ENCODE measurements around the gene ANO6. TPM values are rescaled to one million over a fixed set of nuclear protein-coding genes. Genes with fewer than 3 reads are reported as not detected.
"Not testable (repeated sequence)": the region's sequence is repeated elsewhere in the genome, so short reads cannot be mapped to it uniquely, and the experiment has no call there.

Gene ANO6
- total RNA-seq, 2 donors from 2014 or later, result 25.3 to 27.0 TPM

DNA sequence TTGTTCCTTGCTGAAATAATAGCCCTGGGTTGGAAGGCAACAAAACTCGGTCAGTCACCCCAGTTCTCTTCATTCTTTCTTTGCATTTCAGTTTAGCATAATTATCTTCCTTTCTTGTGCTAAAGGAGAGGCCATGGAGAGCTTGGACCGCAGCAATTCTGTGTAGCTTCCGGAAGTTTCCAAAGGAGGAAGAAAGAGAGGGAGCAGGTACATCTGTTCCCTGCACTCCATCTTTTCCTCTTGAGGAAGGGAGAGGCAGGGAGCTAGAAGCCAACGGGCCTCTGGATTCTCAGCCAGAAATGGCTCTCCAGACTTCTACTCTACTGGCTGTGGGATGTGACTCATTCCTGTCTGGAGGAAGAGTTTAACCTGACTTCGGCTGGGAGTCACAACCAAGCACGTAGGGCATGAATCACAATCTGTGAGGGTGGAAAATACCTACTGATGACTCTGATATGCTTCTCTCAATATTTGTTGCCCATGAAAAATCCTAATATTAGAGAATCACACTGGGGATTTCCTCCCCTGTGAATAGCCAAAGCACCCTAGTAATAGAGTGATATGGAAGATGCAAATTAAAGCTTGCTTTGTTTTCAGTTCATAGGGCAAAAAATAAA is 17.0 kb downstream of the ANO6 start:
- peaks cover 1 to 2% of the 10 kb centered on the region in 2 donors for H3K9me3 Mint-ChIP-seq
- peak overlapping the region; percentile 57 to 67 for H3K4me3 Mint-ChIP-seq
- ATAC-seq (replicated peaks in 1 of 2) (peak; percentile 75 to 77), DNase-seq (peak; percentile 29 to 55)
- H3K27ac Mint-ChIP-seq, result peak overlapping the region; percentile 90
- H3K36me3 Mint-ChIP-seq (ENCODE audit: insufficient read depth in 2 of 2), result no peaks in the 10 kb centered on the region
- peaks cover 55% of the 10 kb centered on the region for H3K4me1 Mint-ChIP-seq (ENCODE audit: low read depth)
- H3K27me3 Mint-ChIP-seq (ENCODE audit: low read depth), result no peaks in the 10 kb centered on the region

DNA sequence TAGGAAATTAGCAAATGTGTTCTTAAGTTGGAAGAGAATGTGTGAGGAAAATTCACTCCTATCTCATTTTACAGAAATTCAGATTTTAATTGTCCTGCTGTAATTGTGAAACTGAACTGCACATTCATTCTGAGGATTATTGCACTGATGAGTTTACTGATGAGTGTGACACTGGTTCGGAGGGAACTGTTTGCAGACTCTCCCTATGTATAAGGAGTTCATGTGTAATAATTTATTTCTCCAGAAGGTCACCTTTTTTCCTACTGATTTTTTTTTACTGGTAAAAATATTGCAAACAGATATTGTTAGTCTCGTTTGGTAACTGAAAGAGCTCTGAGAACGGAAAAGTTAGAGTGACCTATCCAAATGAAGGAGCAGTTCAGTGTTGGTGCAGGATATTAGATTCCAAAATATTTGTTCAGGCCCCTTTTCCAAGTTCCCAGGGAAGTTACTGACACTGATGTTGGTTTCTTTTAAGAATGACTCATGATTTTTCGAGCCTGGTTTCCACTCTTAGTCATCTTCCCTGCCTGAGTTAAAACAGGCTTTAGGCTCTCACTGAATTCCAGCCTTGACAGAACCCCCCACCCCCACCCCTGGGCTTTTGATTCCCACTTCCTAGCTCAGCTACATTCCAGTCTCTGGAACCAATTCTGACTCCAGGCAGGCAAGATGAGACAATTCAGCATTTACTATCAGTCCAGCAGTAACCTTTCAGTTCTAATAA is 18.4 kb downstream of the ANO6 start:
- Mint-ChIP-seq H3K27me3 (ENCODE audit: low read depth) (no peaks in the 10 kb centered on the region), H3K9me3 (peaks cover 1 to 2% of the 10 kb centered on the region in 2 donors), H3K4me3 (peak overlapping the region; percentile 57 to 81), H3K4me1 (ENCODE audit: low read depth) (peaks cover 58% of the 10 kb centered on the region), H3K36me3 (ENCODE audit: insufficient read depth in 2 of 2) (no peaks in the 10 kb centered on the region), H3K27ac (peak overlapping the region; percentile 90)
- peak; percentile 55 to 64 for ATAC-seq (replicated peaks in 1 of 2)
- no peak for DNase-seq

DNA sequence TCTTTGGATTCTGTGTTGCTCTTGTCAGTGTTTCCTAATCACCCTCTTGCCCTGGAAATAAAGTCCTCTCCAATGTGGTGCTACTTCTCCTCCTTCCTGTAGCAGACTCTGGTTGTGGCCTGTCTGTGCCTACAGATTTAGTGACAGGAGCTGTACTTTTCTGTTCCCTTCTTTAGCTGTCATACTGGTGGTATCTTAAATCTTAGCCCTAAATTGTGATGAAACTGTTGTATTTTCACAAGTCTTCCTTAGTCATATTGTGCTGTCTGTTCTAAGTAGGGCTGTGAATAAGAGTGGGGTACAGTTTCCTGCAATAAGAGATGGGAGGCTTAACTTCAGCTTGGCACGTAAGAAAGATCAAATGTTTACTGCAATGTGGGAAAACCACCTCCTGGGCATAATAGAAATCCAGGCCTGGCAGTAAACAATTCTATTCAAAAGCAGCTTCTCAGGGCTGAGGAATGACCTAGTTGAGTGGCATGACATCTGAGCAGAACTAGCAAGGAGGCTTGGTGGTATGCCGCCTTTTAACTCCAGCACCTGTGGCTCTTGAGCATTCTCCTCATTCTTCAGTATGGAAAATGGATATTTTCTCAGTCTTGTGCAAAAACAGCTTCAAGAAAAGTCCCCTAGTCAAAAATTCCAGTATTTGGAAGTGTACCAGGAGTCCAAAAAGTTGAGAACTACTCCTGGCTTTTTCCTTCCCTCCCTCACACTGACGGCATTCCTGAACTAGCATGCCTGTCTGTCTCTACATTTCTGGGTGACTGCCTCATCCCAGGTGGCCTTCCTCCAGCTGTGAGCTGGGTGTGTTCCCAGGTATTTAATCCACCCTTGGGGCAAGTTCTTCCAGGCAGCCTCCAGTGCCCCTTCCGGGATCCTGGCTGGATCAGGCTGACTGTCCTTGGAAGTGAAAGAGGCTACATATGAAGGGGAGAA is 19.5 kb downstream of the ANO6 start:
- Mint-ChIP-seq H3K36me3 (ENCODE audit: insufficient read depth in 2 of 2) (no peaks in the 10 kb centered on the region), H3K27me3 (ENCODE audit: low read depth) (no peaks in the 10 kb centered on the region), H3K9me3 (peaks cover 1 to 2% of the 10 kb centered on the region in 2 donors), H3K27ac (peak overlapping the region; percentile 90), H3K4me3 (peak overlapping the region; percentile 57 to 81), H3K4me1 (ENCODE audit: low read depth) (peaks cover 63% of the 10 kb centered on the region)
- ATAC-seq (replicated peaks in 1 of 2) (peak; percentile 83 to 87), DNase-seq (peak in 1 of 2 donors; percentile 15)

DNA sequence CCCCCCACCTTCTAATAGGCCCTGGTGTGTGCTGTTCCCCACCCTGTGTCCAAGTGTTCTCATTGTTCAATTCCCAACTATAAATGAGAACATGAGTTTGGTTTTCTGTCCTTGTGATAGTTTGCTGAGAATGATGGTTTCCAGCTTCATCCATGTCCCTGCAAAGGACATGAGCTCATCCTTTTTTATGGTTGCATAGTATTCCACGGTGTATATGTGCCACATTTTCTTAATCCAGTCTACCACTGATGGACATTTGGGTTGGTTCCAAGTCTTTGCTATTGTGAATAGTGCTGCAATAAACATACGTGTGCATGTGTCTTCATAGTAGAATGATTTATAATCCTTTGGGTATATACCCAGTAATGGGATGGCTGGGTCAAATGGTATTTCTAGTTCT is 20.5 kb downstream of the ANO6 start:
- H3K27ac Mint-ChIP-seq; H3K27me3 Mint-ChIP-seq (ENCODE audit: low read depth); H3K36me3 Mint-ChIP-seq (ENCODE audit: insufficient read depth in 2 of 2); DNase-seq; ATAC-seq (replicated peaks in 1 of 2); H3K9me3 Mint-ChIP-seq; H3K4me3 Mint-ChIP-seq: not testable (repeated sequence)
- peaks cover 61% of the 10 kb centered on the region for H3K4me1 Mint-ChIP-seq (ENCODE audit: low read depth)

DNA sequence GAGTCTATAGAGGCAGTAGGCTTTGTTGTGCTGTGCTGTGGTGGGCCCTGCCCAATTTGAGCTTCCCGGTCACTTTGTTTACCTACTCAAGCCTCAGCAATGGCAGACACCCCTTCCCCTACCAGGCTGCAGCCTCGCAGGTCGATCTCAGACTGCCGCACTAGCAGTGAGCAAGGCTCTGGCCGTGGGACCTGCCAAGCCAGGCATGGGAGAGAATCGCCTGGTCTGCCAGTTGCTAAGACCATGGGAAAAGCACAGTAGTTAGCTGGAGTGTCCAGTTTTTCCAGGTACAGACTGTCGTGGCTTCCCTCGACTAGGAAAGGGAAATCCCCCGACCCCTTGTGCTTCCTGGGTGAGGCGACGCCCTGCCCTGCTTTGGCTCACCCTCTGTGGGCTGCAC is 26.3 kb downstream of the ANO6 start:
- H3K4me1 Mint-ChIP-seq (ENCODE audit: low read depth), result peaks cover 20% of the 10 kb centered on the region

DNA sequence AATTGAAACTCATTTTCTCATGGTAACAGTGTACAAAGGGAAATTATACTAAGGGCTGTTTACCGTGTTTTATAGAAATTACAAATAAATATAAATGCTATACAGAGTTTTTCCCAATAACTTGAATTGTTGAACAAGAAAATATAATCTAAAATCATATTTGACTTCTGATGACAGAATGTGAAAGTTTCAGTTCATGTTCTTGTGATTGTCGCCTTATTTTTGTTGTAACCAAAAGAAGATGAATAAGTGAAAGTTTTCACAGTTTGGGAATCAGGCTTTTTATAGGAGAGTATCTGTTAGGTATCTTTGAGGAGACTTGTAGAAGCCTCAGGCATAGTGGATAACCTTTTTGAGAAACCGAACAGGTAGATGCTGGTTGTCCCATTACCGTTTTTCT is 28.1 kb downstream of the ANO6 start:
- H3K9me3 Mint-ChIP-seq, result no peaks in the 10 kb centered on the region
- H3K36me3 Mint-ChIP-seq (ENCODE audit: insufficient read depth in 2 of 2), result peaks cover 0 to 2% of the 10 kb centered on the region in 2 donors
- peak overlapping the region; percentile 35 for H3K27ac Mint-ChIP-seq
- no peak for DNase-seq
- no peaks in the 10 kb centered on the region for H3K27me3 Mint-ChIP-seq (ENCODE audit: low read depth)
- H3K4me1 Mint-ChIP-seq (ENCODE audit: low read depth), result peaks cover 20% of the 10 kb centered on the region
- ATAC-seq (replicated peaks in 1 of 2), result no peak
- peak overlapping the region in 1 of 2 donors; percentile 67 for H3K4me3 Mint-ChIP-seq

More for the DNA sequence above, 26.3 kb downstream of the ANO6 start:
- ATAC-seq (replicated peaks in 1 of 2) (no peak), DNase-seq (no peak)
- peaks cover 0 to 2% of the 10 kb centered on the region in 2 donors for H3K36me3 Mint-ChIP-seq (ENCODE audit: insufficient read depth in 2 of 2)
- no peaks in the 10 kb centered on the region for H3K27me3 Mint-ChIP-seq (ENCODE audit: low read depth)
- H3K9me3 Mint-ChIP-seq, result peaks cover 1 to 2% of the 10 kb centered on the region in 2 donors
- no peak overlapping the region for H3K4me3 Mint-ChIP-seq
- no peak overlapping the region for H3K27ac Mint-ChIP-seq

DNA sequence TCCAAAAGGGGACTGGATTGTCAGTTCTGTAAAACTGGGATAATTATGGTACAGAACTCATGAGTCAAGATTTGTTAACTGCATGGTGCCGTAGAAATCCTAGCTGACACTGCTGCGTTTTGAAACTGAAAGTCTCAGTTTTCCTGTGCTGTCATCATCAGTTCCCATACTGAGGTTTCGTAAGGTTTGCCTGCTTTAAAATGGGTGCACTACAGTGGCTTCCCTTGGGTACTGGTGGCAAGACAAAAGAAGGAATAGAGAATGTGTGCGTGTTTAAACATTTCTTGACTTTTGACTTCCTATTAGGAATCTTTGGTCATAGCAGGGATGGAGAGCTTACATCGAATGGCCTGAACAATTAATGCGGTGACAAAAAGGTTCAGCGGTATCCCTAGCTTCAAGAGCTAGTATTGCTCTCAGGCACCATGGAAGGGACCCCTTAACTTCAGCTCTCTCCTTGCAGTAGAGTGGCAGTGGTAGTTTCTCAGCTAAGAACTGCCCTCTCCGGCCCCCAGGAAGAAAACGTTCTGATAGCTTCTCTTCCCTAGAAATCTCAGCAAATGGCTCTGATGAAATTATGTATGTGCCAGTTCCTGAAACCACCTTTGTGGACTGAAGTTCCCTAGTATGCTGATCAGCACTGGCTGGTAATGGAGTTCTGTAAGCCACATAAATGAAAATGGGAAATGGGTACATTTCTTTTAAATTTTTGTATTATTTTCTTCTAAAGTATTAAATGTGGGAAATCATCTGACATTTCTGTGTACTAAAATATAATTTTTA is 28.9 kb downstream of the ANO6 start:
- no peak for DNase-seq
- peak overlapping the region in 1 of 2 donors; percentile 38 for H3K4me3 Mint-ChIP-seq
- peaks cover 12% of the 10 kb centered on the region for H3K4me1 Mint-ChIP-seq (ENCODE audit: low read depth)
- peak in 1 of 2 donors; percentile 65 for ATAC-seq (replicated peaks in 1 of 2)
- no peak overlapping the region for H3K27ac Mint-ChIP-seq
- peaks cover 0 to 2% of the 10 kb centered on the region in 2 donors for H3K36me3 Mint-ChIP-seq (ENCODE audit: insufficient read depth in 2 of 2)
- H3K9me3 Mint-ChIP-seq, result no peaks in the 10 kb centered on the region
- H3K27me3 Mint-ChIP-seq (ENCODE audit: low read depth), result no peaks in the 10 kb centered on the region

DNA sequence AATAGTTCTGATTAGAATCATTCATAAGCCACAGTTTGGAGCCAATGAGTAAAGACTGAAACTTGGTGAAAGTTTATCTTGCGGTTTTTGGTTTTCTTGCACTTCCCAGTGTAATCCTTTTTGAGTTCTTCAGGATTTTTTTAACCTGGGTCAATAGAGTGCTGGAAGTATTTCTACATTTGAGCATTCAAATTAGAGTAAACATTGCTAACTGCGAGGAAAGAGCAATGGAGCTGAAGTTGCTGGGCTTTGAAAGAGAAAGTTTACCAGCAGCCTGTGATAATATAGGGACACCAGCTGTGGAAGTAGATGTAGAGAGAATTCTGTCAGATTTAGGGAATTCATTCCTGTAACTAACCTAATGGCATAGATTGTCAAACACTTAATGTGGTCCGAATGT is 30.3 kb downstream of the ANO6 start:
- no peak for DNase-seq
- no peak overlapping the region for H3K27ac Mint-ChIP-seq

DNA sequence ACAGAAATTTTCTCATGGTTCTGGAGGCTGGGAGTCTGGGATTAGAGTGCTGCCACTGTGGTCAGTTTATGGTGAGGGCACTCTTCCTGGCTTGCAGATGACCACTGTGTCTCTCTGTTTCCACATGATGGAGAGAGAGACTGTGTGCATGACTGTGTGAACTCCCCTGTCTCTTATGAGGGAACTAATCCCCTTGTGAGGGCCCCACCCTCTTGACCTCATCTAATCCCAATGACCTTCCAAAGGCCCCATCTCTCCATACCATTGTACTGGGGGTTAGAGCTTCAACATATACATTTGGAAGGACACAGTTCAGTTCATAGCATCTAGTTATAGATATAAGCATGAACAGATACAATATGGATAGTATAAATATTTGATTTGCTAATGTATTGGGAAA is 31.7 kb downstream of the ANO6 start:
- no peaks in the 10 kb centered on the region for H3K9me3 Mint-ChIP-seq
- no peaks in the 10 kb centered on the region for H3K27me3 Mint-ChIP-seq (ENCODE audit: low read depth)
- H3K4me1 Mint-ChIP-seq (ENCODE audit: low read depth), result peaks cover 11% of the 10 kb centered on the region
- DNase-seq, result no peak
- ATAC-seq (replicated peaks in 1 of 2), result no peak
- no peak overlapping the region for H3K4me3 Mint-ChIP-seq
- no peaks in the 10 kb centered on the region for H3K36me3 Mint-ChIP-seq (ENCODE audit: insufficient read depth in 2 of 2)
- no peak overlapping the region for H3K27ac Mint-ChIP-seq

More for the DNA sequence above, 30.3 kb downstream of the ANO6 start:
- Mint-ChIP-seq H3K36me3 (ENCODE audit: insufficient read depth in 2 of 2) (no peaks in the 10 kb centered on the region), H3K9me3 (no peaks in the 10 kb centered on the region), H3K27me3 (ENCODE audit: low read depth) (no peaks in the 10 kb centered on the region), H3K4me3 (no peak overlapping the region), H3K4me1 (ENCODE audit: low read depth) (peaks cover 11% of the 10 kb centered on the region)
- no peak for ATAC-seq (replicated peaks in 1 of 2)

DNA sequence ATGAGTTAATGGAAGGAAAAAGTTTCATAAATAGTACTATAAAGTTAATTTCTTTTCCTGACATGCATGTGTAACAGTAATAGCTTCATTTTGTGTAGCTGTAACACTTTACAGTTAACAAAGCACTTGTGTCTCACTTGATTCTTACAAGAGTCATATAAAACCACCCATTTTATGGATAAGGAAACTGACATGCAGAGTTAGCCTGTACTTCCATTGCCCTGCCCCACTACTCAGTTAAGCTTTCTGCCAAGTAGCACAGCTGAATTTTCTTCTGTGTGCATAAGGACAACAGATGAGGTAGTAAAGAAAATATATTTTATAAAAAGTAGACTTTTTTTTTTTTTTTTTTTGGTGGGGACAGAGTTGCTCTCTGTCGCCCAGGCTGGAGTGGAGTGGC is 32.2 kb downstream of the ANO6 start:
- Mint-ChIP-seq H3K27me3 (ENCODE audit: low read depth) (no peaks in the 10 kb centered on the region), H3K9me3 (no peaks in the 10 kb centered on the region), H3K36me3 (ENCODE audit: insufficient read depth in 2 of 2) (no peaks in the 10 kb centered on the region)

DNA sequence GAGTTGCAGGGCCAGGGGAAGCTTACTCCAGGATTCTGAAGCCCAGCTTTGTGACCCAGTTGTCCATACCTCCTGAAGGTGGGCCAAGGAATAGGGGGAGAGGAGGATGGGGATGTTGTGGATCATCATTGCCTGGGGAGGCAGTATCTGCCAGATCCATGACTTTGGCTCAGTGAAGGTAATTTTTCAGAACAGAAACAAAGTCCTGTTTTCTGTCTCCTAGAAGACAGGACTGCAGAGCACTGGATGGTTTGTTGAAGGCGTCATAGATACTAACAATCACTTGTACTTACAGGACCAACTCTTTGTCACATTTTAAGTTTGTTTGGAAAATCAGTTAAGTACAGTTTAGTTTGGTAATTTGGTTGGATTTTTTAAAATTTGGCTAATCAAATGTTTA is 38.4 kb downstream of the ANO6 start:
- ATAC-seq (replicated peaks in 1 of 2) (no peak), DNase-seq (no peak)
- Mint-ChIP-seq H3K36me3 (ENCODE audit: insufficient read depth in 2 of 2) (peaks cover 0 to 3% of the 10 kb centered on the region in 2 donors), H3K27me3 (ENCODE audit: low read depth) (no peaks in the 10 kb centered on the region), H3K4me1 (ENCODE audit: low read depth) (peaks cover 14% of the 10 kb centered on the region), H3K27ac (no peak overlapping the region), H3K4me3 (no peak overlapping the region), H3K9me3 (no peaks in the 10 kb centered on the region)

More for the DNA sequence above, 32.2 kb downstream of the ANO6 start:
- DNase-seq, result no peak
- no peak for ATAC-seq (replicated peaks in 1 of 2)
- no peak overlapping the region for H3K4me3 Mint-ChIP-seq
- H3K4me1 Mint-ChIP-seq (ENCODE audit: low read depth), result peaks cover 11% of the 10 kb centered on the region
- H3K27ac Mint-ChIP-seq, result no peak overlapping the region

DNA sequence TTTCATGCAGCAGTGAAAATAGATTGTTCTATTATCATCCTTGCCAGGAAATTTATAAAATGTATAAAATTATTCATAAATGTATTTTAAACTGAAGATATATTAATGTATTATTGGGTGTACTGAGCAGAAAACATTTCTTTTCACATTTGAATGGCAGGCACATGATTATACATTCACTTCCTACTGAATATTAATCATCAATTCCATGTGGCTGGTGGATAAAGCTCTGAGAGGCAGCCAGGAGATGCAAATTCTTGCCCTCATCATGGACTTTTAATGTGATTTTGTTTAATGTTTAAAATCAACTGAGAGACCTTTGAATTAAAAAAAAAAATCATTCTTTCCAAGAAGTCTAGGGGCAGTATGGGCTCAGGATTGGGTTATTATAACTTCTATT is 40.8 kb downstream of the ANO6 start:
- H3K27ac Mint-ChIP-seq, result no peak overlapping the region
- H3K4me3 Mint-ChIP-seq, result no peak overlapping the region
- H3K27me3 Mint-ChIP-seq (ENCODE audit: low read depth), result no peaks in the 10 kb centered on the region
- peaks cover 1 to 3% of the 10 kb centered on the region in 2 donors for H3K36me3 Mint-ChIP-seq (ENCODE audit: insufficient read depth in 2 of 2)
- H3K4me1 Mint-ChIP-seq (ENCODE audit: low read depth), result peaks cover 14% of the 10 kb centered on the region
- no peaks in the 10 kb centered on the region for H3K9me3 Mint-ChIP-seq
- ATAC-seq (replicated peaks in 1 of 2), result no peak
- DNase-seq, result no peak
